ENCODE measurements around the gene FAM90A1.
"Not testable (repeated sequence)": the region's sequence is repeated elsewhere in the genome, so short reads cannot be mapped to it uniquely, and the experiment has no call there.

DNA sequence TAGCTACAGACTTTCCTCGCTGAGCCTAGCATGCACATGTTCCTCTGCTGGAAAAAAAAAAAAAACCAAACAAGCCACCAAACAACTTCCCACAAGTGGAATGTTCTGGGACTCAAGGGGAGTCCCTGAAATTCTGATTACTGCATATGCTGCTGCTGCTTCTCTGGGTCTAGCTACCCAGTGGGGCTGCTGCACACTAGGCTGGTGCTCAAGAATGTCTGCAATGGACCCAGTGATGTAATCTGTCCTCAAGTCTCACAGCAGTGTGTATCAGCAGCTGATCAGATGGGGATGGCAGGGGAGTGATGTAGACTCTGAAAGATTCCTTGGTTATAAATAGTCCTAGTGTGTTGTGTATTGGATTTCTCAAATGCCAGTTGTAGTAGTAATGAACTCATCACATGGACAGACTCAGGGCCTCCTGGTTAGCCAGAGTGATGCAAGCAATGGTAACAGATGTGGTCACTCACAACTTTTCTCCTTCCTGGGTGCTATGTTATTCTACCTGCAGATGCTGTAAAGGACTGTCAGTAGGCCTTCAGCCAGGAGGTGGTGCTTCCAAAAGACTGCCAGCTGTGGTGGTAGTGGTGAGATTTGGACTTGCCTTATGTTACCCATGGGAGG is 29.6 kb downstream of the FAM90A1 start:
- TF ChIP-seq CTCF (IDR thresholded peaks at IDR 0.05; ENCODE audit: insufficient read depth, low read depth, low read length); EZH2 (IDR thresholded peaks at IDR 0.05; ENCODE audit: insufficient read depth, low read length): not testable (repeated sequence)
